Duodenal mucosa (tissue), 2 donors: ENCODE measurements around the gene RAB23.

Experiments used
- H3K27ac ChIP-seq: one replicate; pipeline ENCODE4 v1.7.0; 2013; ENCODE audit warnings: low read depth, low read length
- H3K27me3 ChIP-seq, 2 donors: one replicate each; pipeline ENCODE4 v1.7.0; 2013; ENCODE audit warnings: low read length in 2 of 2, control low read depth in 1 of 2; ENCODE audit not compliant: insufficient read depth in 2 of 2, control insufficient read depth in 1 of 2
- H3K36me3 ChIP-seq, 2 donors: one replicate each; pipeline ENCODE4 v1.7.0; 2013; ENCODE audit warnings: low read length in 2 of 2, control low read depth in 1 of 2; ENCODE audit not compliant: insufficient read depth in 2 of 2, control insufficient read depth in 1 of 2
- H3K4me1 ChIP-seq, 2 donors: one replicate each; pipeline ENCODE4 v1.7.0; 2013; ENCODE audit warnings: low read length in 2 of 2, control low read depth in 1 of 2; ENCODE audit not compliant: insufficient read depth in 2 of 2, control insufficient read depth in 1 of 2
- H3K4me3 ChIP-seq, 2 donors: one replicate each; pipeline ENCODE4 v1.7.0; 2013; ENCODE audit warnings: low read length in 2 of 2, low read depth in 1 of 2
- H3K9ac ChIP-seq, 2 donors: one replicate each; pipeline ENCODE4 v1.7.0; 2013; ENCODE audit warnings: low read length in 2 of 2, low read depth in 1 of 2
- H3K9me3 ChIP-seq, 2 donors: one replicate each; pipeline ENCODE4 v1.7.0; 2013; ENCODE audit warnings: low read length in 2 of 2, control low read depth in 1 of 2; ENCODE audit not compliant: control insufficient read depth in 1 of 2

RAB23 gene

GRCh38 chr6:57257911-57258541 lies 35.9 kb upstream of the RAB23 start:
- Histone ChIP-seq H3K4me1 (no peaks in the 10 kb centered on the region), H3K27ac (peak overlapping the region; percentile 8), H3K9ac (no peak overlapping the region)

GRCh38 chr6:57256541-57256940 lies 34.4 kb upstream of the RAB23 start:
- no peaks in the 10 kb centered on the region for H3K4me1 ChIP-seq
- H3K27ac ChIP-seq, result no peak overlapping the region
- H3K9ac ChIP-seq, result no peak overlapping the region

More at GRCh38 chr6:57257911-57258541, 35.9 kb upstream of the RAB23 start:
- Histone ChIP-seq H3K36me3 (no peaks in the 10 kb centered on the region), H3K4me3 (no peak overlapping the region), H3K27me3 (no peaks in the 10 kb centered on the region), H3K9me3 (no peaks in the 10 kb centered on the region)

GRCh38 chr6:57255451-57256169 lies 33.5 kb upstream of the RAB23 start:
- Histone ChIP-seq H3K27me3 (no peaks in the 10 kb centered on the region), H3K9ac (no peak overlapping the region), H3K36me3 (no peaks in the 10 kb centered on the region), H3K4me3 (no peak overlapping the region), H3K27ac (no peak overlapping the region), H3K9me3 (no peaks in the 10 kb centered on the region), H3K4me1 (no peaks in the 10 kb centered on the region)

More at GRCh38 chr6:57256541-57256940, 34.4 kb upstream of the RAB23 start:
- Histone ChIP-seq H3K9me3 (no peaks in the 10 kb centered on the region), H3K27me3 (no peaks in the 10 kb centered on the region), H3K4me3 (no peak overlapping the region), H3K36me3 (no peaks in the 10 kb centered on the region)

- H3K27ac ChIP-seq, result no peak overlapping the region
- no peaks in the 10 kb centered on the region for H3K4me1 ChIP-seq
These were observed 32.1 kb upstream of the RAB23 start for GRCh38 chr6:57254055-57254717.

GRCh38 chr6:57252975-57253374 lies 30.9 kb upstream of the RAB23 start:
- no peaks in the 10 kb centered on the region for H3K4me1 ChIP-seq
- no peaks in the 10 kb centered on the region for H3K9me3 ChIP-seq
- H3K4me3 ChIP-seq, result no peak overlapping the region
- H3K36me3 ChIP-seq, result no peaks in the 10 kb centered on the region
- H3K9ac ChIP-seq, result no peak overlapping the region
- H3K27ac ChIP-seq, result no peak overlapping the region
- no peaks in the 10 kb centered on the region for H3K27me3 ChIP-seq

More at GRCh38 chr6:57254055-57254717, 32.1 kb upstream of the RAB23 start:
- no peaks in the 10 kb centered on the region for H3K36me3 ChIP-seq
- H3K9me3 ChIP-seq, result no peaks in the 10 kb centered on the region
- H3K9ac ChIP-seq, result no peak overlapping the region
- H3K27me3 ChIP-seq, result no peaks in the 10 kb centered on the region
- H3K4me3 ChIP-seq, result no peak overlapping the region

- Histone ChIP-seq H3K9ac (no peak overlapping the region), H3K27ac (peak overlapping the region; percentile 13), H3K27me3 (no peaks in the 10 kb centered on the region), H3K36me3 (no peaks in the 10 kb centered on the region), H3K9me3 (no peaks in the 10 kb centered on the region), H3K4me3 (no peak overlapping the region), H3K4me1 (no peaks in the 10 kb centered on the region)
These were observed 30.0 kb upstream of the RAB23 start for GRCh38 chr6:57252137-57252536.

- H3K27me3 ChIP-seq, result no peaks in the 10 kb centered on the region
- no peak overlapping the region for H3K9ac ChIP-seq
- no peaks in the 10 kb centered on the region for H3K9me3 ChIP-seq
- no peak overlapping the region for H3K27ac ChIP-seq
- no peak overlapping the region for H3K4me3 ChIP-seq
- H3K36me3 ChIP-seq, result no peaks in the 10 kb centered on the region
- no peaks in the 10 kb centered on the region for H3K4me1 ChIP-seq
These were observed 28.2 kb upstream of the RAB23 start for GRCh38 chr6:57250348-57250747.

GRCh38 chr6:57248311-57248895 lies 26.3 kb upstream of the RAB23 start:
- Histone ChIP-seq H3K9ac (no peak overlapping the region), H3K36me3 (no peaks in the 10 kb centered on the region), H3K27ac (no peak overlapping the region), H3K27me3 (no peaks in the 10 kb centered on the region), H3K4me1 (no peaks in the 10 kb centered on the region), H3K4me3 (no peak overlapping the region), H3K9me3 (no peaks in the 10 kb centered on the region)

GRCh38 chr6:57247603-57248002 lies 25.5 kb upstream of the RAB23 start:
- no peaks in the 10 kb centered on the region for H3K27me3 ChIP-seq
- no peaks in the 10 kb centered on the region for H3K36me3 ChIP-seq
- no peaks in the 10 kb centered on the region for H3K4me1 ChIP-seq
- H3K9me3 ChIP-seq, result no peaks in the 10 kb centered on the region
- no peak overlapping the region for H3K9ac ChIP-seq
- no peak overlapping the region for H3K27ac ChIP-seq
- H3K4me3 ChIP-seq, result no peak overlapping the region

GRCh38 chr6:57246307-57246706 lies 24.2 kb upstream of the RAB23 start:
- H3K27ac ChIP-seq, result no peak overlapping the region
- no peaks in the 10 kb centered on the region for H3K27me3 ChIP-seq
- H3K36me3 ChIP-seq, result no peaks in the 10 kb centered on the region
- H3K9ac ChIP-seq, result no peak overlapping the region
- H3K9me3 ChIP-seq, result no peaks in the 10 kb centered on the region
- no peaks in the 10 kb centered on the region for H3K4me1 ChIP-seq
- no peak overlapping the region for H3K4me3 ChIP-seq
